Panc1 (cell line): ENCODE results near the gene CIB1.
A peak's percentile ranks its signal among the peaks of the same experiment; 100 is the strongest.

Experiments used
- CTCF ChIP-seq: fragments of 450-650 bp; IDR thresholded peaks from 2 replicates; pipeline ENCODE4 v1.5.1; 2017; ENCODE audit warnings: mild to moderate bottlenecking
- POLR2AphosphoS5 ChIP-seq: IDR thresholded peaks from 2 replicates; pipeline ENCODE4 v1.6.1; 2012; ENCODE audit warnings: mild to moderate bottlenecking, low read depth, low read length, moderate library complexity
- REST ChIP-seq, 2 experiments: IDR thresholded peaks; 2 replicates each; pipeline ENCODE4 v1.6.1; 2011 to 2012; ENCODE audit warnings: low read depth in 2 of 2, control low read depth in 1 of 2, low read length in 1 of 2, mild to moderate bottlenecking in 1 of 2, moderate library complexity in 1 of 2; ENCODE audit not compliant: insufficient read depth in 1 of 2
- SIN3A ChIP-seq: IDR thresholded peaks from 2 replicates; pipeline ENCODE4 v1.6.1; 2012; ENCODE audit warnings: low read depth, mild to moderate bottlenecking, low read length, moderate library complexity, borderline replicate concordance; ENCODE audit not compliant: insufficient read depth

GRCh38 chr15:90212221-90213098 is 21.3 kb downstream of the CIB1 start:
- TF ChIP-seq CTCF: no peak
- no peak for TF ChIP-seq SIN3A
- no peak for TF ChIP-seq REST (IDR thresholded peaks at IDR 0.05; ENCODE audit: insufficient read depth in 1 of 2, low read depth in 2 of 2, low read length in 1 of 2)
- TF ChIP-seq POLR2AphosphoS5: peak; percentile 53
